Peyer's patch (tissue), 4 donors: Measurements from ENCODE around the gene GPR158. TPM values are rescaled to one million over a fixed set of nuclear protein-coding genes. Genes with fewer than 3 reads are reported as not detected.

Experiments used
- DNase-seq, 3 donors: peaks; one replicate each; pipeline ENCODE4 v3.0.0-alpha.2; 2017 to 2019
- H3K27ac ChIP-seq, 4 donors: fragments of 200-600 bp; sonication (generic); one replicate each; pipeline ENCODE4 v1.5.1; 2016 to 2019
- H3K27me3 ChIP-seq, 2 donors: fragments of 200-600 bp; sonication (generic); one replicate each; pipeline ENCODE4 v1.5.1; 2019
- H3K36me3 ChIP-seq, 3 donors: fragments of 200-600 bp; sonication (generic); one replicate each; pipeline ENCODE4 v1.5.1; 2016 to 2019
- H3K4me1 ChIP-seq, 4 donors: fragments of 200-600 bp; sonication (generic); one replicate each; pipeline ENCODE4 v1.5.1; 2016 to 2019
- H3K4me3 ChIP-seq, 4 donors: fragments of 200-600 bp; sonication (generic); 1 replicate in 3 of 4; 2 replicates in 1 of 4; pipeline ENCODE4 v1.5.1; 2016 to 2019; ENCODE audit warnings: mild to moderate bottlenecking in 1 of 4
- H3K9me3 ChIP-seq, 4 donors: fragments of 200-600 bp; sonication (generic); one replicate each; pipeline ENCODE4 v1.5.1; 2016 to 2019; ENCODE audit warnings: mild to moderate bottlenecking in 1 of 4
- CTCF ChIP-seq, 6 experiments: fragments of 450-650 bp in 4 of 6; fragments of 200-600 bp in 2 of 6; sonication (generic) in 1 of 6; IDR thresholded peaks; one replicate each; pipeline ENCODE4 v1.5.1; 2017 to 2019; ENCODE audit warnings: antibody characterized with exemption in 6 of 6, mild to moderate bottlenecking in 3 of 6, moderate library complexity in 1 of 6
- POLR2A ChIP-seq, 2 donors: fragments of 450-650 bp; IDR thresholded peaks; one replicate each; pipeline ENCODE4 v1.5.1; 2017; ENCODE audit warnings: antibody characterized with exemption in 2 of 2, mild to moderate bottlenecking in 2 of 2, moderate library complexity in 2 of 2
- total RNA-seq, 4 donors: library from RNA; depleted of rRNA; stranded (reverse); fragments of >200 nt; gene quantifications; one replicate each; pipeline ENCODE4 v1.1.0, GENCODE V29; 2016

GPR158 gene
- total RNA-seq = under 1 TPM in 3 of 4 donors, not detected in 1; under 0.01 to 0.28 (median 0.27) TPM

DNA sequence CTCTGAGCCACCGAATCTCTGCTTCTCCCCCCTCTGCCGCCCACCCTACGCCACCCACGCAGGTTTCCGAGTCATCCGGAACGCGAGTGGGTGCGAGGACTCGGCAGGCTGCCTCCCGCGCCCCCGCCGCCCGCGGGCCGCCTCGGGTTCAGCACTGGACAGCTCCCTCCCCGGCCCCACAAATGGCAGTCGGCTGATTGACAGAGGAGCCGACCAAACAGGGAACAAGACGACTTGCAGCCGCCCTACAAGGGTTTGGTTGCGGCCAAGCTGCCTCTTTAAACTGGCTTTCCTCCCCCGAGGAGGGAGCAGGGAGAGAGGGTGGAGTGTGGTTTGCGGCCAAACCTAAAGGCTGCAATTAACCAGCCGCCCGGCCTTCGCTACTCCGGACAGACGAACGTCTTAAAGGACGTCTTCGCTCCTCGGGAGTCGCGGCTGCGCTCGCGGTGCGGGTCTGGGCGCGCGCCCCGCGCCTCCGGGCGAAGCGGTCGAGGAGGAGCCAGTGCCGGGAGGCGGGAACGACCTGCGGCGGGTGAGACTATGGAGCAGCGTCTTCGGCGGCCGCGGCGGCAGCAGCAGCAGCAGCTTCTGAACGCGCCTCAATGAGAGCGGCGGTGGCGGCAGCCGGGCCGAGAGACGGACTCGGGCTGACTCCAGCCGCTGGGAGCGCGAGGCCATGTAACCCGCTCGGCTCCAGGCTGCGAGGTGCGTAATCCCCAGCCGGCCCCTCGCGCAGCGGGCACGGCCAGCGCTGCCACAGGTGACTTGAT lies at the start of gene GPR158:
Gene GPR158, plus strand, starts transcription at position 541 of the 770 bp plus-strand sequence. CDS start 420 bp downstream, outside the sequence.
- Histone ChIP-seq H3K4me3 (peak within 1 kb of the TSS; percentile 14 to 63 (median 34)), H3K36me3 (no peaks in the 10 kb centered on the region), H3K27ac (peak within 1 kb of the TSS in 1 of 4 donors; percentile 6), H3K4me1 (peaks cover 0 to 19% (median 0%) of the 10 kb centered on the region in 4 donors), H3K27me3 (peaks cover 0 to 17% of the 10 kb centered on the region in 2 donors), H3K9me3 (peaks cover 0 to 5% (median 0%) of the 10 kb centered on the region in 4 donors)
- DNase-seq = peak in 2 of 3 donors; percentile 81 to 84
- TF ChIP-seq CTCF (IDR thresholded peaks at IDR 0.05) (no peak), POLR2A (IDR thresholded peaks at IDR 0.05) (no peak)

- H3K4me1 ChIP-seq = no peaks in the 10 kb centered on the region
- H3K27ac ChIP-seq = no peak overlapping the region
- H3K36me3 ChIP-seq = no peaks in the 10 kb centered on the region
- no peak for DNase-seq
- no peaks in the 10 kb centered on the region for H3K27me3 ChIP-seq
- TF ChIP-seq CTCF (IDR thresholded peaks at IDR 0.05) (no peak), POLR2A (IDR thresholded peaks at IDR 0.05) (no peak)
- H3K4me3 ChIP-seq = no peak overlapping the region
- H3K9me3 ChIP-seq = no peaks in the 10 kb centered on the region
Measured at GRCh38 chr10:25125201-25125611, 49.6 kb upstream of the GPR158 start.

GRCh38 chr10:25129592-25129991 lies 45.2 kb upstream of the GPR158 start:
- Histone ChIP-seq H3K27me3 (no peaks in the 10 kb centered on the region), H3K27ac (no peak overlapping the region), H3K4me3 (no peak overlapping the region), H3K9me3 (no peaks in the 10 kb centered on the region), H3K4me1 (no peaks in the 10 kb centered on the region), H3K36me3 (no peaks in the 10 kb centered on the region)
- DNase-seq = no peak
- TF ChIP-seq POLR2A (IDR thresholded peaks at IDR 0.05) (no peak), CTCF (IDR thresholded peaks at IDR 0.05) (no peak)

- TF ChIP-seq POLR2A (IDR thresholded peaks at IDR 0.05) (no peak), CTCF (IDR thresholded peaks at IDR 0.05) (no peak)
- H3K9me3 ChIP-seq = no peaks in the 10 kb centered on the region
- DNase-seq = no peak
- H3K4me3 ChIP-seq = no peak overlapping the region
- H3K4me1 ChIP-seq = no peaks in the 10 kb centered on the region
- H3K36me3 ChIP-seq = no peaks in the 10 kb centered on the region
- H3K27ac ChIP-seq = no peak overlapping the region
- no peaks in the 10 kb centered on the region for H3K27me3 ChIP-seq
Measured at GRCh38 chr10:25130906-25131305, 43.9 kb upstream of the GPR158 start.

GRCh38 chr10:25142116-25142864 lies 32.5 kb upstream of the GPR158 start:
- no peaks in the 10 kb centered on the region for H3K27me3 ChIP-seq
- TF ChIP-seq POLR2A (IDR thresholded peaks at IDR 0.05) = no peak
- no peak for TF ChIP-seq CTCF (IDR thresholded peaks at IDR 0.05)
- no peaks in the 10 kb centered on the region for H3K36me3 ChIP-seq
- H3K4me3 ChIP-seq = no peak overlapping the region
- no peaks in the 10 kb centered on the region for H3K4me1 ChIP-seq
- no peak for DNase-seq
- H3K9me3 ChIP-seq = no peaks in the 10 kb centered on the region
- no peak overlapping the region for H3K27ac ChIP-seq
